Mucosa of descending colon (tissue), 3 donors: Measurements from ENCODE around the gene MTRF1L. TPM values are rescaled to one million over a fixed set of nuclear protein-coding genes. Genes with fewer than 3 reads are reported as not detected.
"Not testable (repeated sequence)": the region's sequence is repeated elsewhere in the genome, so short reads cannot be mapped to it uniquely, and the experiment has no call there.

Experiments used
- ATAC-seq: fragments of 200-7000 bp; cut with Tn5 transposase; one replicate; pipeline ENCODE4 v1.9.1; 2020; ENCODE audit warnings: mild to moderate bottlenecking, moderate library complexity
- DNase-seq, 3 donors: peaks; one replicate each; pipeline ENCODE4 v3.0.0-alpha.2; 2020
- H3K36me3 ChIP-seq: fragments of 200-600 bp; one replicate; pipeline ENCODE4 v1.8.0; 2021; ENCODE audit warnings: low read depth, mild to moderate bottlenecking
- H3K4me1 ChIP-seq: fragments of 200-600 bp; one replicate; pipeline ENCODE4 v1.8.0; 2021; ENCODE audit warnings: low read depth, mild to moderate bottlenecking
- H3K4me3 ChIP-seq: fragments of 200-600 bp; one replicate; pipeline ENCODE4 v1.8.0; 2021; ENCODE audit warnings: mild to moderate bottlenecking
- H3K9me3 ChIP-seq: fragments of 200-600 bp; one replicate; pipeline ENCODE4 v1.8.0; 2021; ENCODE audit warnings: mild to moderate bottlenecking
- intact Hi-C, 2 donors: fragments of 100-400 bp; cut with DNase I in 1 of 2; cut with micrococcal nuclease in 1 of 2; formaldehyde crosslinking; loops; one replicate each; pipeline versions ENCODE4 v1.11.0 to v1.11.1; 2022; cut with DNase I, micrococcal nuclease
- total RNA-seq, 3 donors: library from RNA; stranded (reverse); fragmentation: NEBNext Ultra II Directional in 2 of 3; extraction: Animal tissue kit (Norgen Biotek cat#: 25700) in 2 of 3; gene quantifications; one replicate each; pipeline versions ENCODE4 v1.2.1 to v1.2.4, GENCODE V29; 2021 to 2023
- TF ChIP-seq, protein P1 (sequence below): fragments of 200-600 bp; IDR thresholded peaks from one replicate; pipeline ENCODE4 v1.8.0; 2022; ENCODE audit warnings: antibody characterized with exemption, mild to moderate bottlenecking
- donor health status: DM: no; HTN: no; CAD: no; lungs with moderate emphysema.
- donor health status: DM: no; HTN: no; CAD: no.
- donor health status: DM: no; HTN: yes; CAD: no.

MTRF1L gene
- total RNA-seq, 3 donors from 2014 or later, result 21.8 to 30.7 (median 22.2) TPM

DNA sequence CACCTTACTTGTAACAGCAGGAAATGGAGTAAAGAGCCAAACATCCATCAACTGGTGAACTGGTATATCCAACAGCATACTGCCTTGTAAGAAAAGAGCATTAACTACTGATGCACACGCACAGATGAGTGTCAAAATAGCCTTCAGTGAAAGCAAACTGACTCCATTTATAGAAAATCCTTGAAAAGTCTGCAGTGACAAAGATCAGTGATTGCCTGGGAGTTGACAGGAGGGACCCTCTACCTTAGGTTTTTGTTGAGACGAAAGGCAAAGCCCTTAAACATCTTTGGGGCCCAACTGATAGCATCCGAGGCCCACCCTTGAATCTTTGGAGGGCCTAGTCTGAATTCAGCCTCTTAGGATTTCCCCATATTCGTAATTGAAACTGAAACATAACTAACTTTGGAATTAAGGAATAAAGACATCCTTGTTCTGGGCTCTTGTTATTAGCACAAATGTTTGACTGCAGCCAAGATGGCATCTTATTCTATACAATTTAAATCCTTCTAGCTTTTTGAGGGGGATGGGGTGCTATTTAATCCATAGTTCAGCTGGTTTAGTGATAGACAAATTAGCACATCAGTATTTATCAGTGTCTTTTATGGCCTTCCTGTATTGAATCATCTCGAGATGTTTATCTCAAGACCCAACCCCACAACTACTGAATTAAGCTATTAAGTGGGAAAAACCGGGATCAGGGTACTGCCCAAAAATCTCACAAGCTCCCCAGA lies 32.7 kb downstream of the MTRF1L start:
- intact Hi-C loops, result no loop called here

DNA sequence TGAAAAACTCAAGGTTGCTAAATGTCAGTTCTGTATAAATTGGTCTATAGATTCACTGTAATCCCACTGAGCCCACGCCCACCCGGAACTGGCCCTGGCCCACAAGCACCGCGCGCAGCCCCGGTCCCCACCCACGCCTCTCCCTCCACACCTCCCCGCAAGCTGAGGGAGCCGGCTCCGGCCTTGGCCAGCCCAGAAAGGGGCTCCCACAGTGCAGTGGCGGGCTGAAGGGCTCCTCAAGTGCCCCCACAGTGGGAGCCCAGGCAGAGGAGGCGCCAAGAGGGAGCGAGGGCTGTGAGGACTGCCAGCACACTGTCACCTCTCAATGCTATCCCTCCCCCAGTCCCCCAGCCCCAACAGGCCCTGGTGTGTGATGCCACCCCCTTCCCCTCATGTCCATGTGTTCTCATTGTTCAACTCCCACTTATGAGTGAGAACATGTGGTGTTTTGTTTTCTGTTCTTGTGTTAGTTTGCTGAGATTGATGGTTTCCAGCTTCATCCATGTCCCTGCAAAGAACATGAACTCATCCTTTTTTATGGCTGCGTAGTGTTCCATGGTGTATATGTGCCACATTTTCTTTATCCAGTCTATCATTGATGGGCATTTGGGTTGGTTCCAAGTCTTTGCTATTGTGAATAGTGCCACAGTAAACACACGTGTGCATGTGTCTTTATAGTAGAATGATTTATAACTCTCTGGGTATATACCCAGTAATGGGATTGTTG lies 36.2 kb downstream of the MTRF1L start:
- H3K4me3 ChIP-seq, DNase-seq, H3K36me3 ChIP-seq, H3K4me1 ChIP-seq, intact Hi-C loops, ATAC-seq, H3K9me3 ChIP-seq: not testable (repeated sequence)

More for the DNA sequence above, 32.7 kb downstream of the MTRF1L start:
- H3K36me3 ChIP-seq, result no peaks in the 10 kb centered on the region
- H3K4me3 ChIP-seq, result no peak overlapping the region
- ATAC-seq, result no peak
- H3K9me3 ChIP-seq, result no peaks in the 10 kb centered on the region
- no peaks in the 10 kb centered on the region for H3K4me1 ChIP-seq
- DNase-seq, result no peak
- TF ChIP-seq, protein P1, sequence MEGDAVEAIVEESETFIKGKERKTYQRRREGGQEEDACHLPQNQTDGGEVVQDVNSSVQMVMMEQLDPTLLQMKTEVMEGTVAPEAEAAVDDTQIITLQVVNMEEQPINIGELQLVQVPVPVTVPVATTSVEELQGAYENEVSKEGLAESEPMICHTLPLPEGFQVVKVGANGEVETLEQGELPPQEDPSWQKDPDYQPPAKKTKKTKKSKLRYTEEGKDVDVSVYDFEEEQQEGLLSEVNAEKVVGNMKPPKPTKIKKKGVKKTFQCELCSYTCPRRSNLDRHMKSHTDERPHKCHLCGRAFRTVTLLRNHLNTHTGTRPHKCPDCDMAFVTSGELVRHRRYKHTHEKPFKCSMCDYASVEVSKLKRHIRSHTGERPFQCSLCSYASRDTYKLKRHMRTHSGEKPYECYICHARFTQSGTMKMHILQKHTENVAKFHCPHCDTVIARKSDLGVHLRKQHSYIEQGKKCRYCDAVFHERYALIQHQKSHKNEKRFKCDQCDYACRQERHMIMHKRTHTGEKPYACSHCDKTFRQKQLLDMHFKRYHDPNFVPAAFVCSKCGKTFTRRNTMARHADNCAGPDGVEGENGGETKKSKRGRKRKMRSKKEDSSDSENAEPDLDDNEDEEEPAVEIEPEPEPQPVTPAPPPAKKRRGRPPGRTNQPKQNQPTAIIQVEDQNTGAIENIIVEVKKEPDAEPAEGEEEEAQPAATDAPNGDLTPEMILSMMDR, result no peak

DNA sequence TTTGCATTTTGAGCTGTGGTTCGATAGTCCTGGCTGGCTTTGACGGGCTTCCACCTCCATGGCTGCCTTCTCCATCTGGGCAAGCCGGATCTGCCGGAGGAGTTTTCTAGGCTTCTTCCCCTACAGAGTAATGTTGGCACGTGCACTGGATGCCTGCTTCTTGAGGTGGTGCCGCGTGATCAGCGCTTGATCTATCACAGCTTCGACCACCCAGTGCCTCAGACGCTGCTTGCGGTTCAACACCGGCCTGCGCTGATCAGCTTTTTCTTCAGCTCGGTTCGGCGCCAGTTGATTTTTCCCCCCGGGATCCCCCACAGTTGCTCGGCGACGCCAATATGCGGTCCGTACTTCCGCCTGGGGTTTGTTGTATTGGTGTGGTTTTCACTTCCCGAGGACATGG lies 43.2 kb downstream of the MTRF1L start:
- DNase-seq, result no peak
- intact Hi-C loops, result no loop called here
- Histone ChIP-seq H3K9me3 (no peaks in the 10 kb centered on the region), H3K4me1 (no peaks in the 10 kb centered on the region), H3K36me3 (no peaks in the 10 kb centered on the region), H3K4me3 (no peak overlapping the region)
- TF ChIP-seq, protein P1, result no peak
- no peak for ATAC-seq

DNA sequence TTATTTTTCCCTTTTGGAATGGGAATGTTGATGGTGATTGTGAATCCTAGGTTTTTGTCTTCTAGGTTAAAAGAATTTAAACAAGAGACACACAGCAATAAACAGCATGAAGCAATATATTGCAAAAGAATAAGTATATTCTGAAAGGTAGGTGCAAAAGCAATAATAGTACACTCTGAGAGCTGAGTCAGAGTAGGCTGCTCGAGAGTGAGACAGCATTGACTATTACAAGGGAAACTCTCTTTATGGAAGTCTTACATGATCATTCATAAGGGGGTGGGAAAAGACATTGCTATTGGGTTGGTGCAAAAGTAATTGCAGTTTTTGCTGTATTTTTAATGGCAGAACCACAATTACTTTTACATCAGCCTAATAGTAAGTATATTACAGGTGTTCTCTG lies 44.7 kb downstream of the MTRF1L start:
- intact Hi-C loops, result no loop called here
- DNase-seq, result no peak
- H3K36me3 ChIP-seq, result no peaks in the 10 kb centered on the region

DNA sequence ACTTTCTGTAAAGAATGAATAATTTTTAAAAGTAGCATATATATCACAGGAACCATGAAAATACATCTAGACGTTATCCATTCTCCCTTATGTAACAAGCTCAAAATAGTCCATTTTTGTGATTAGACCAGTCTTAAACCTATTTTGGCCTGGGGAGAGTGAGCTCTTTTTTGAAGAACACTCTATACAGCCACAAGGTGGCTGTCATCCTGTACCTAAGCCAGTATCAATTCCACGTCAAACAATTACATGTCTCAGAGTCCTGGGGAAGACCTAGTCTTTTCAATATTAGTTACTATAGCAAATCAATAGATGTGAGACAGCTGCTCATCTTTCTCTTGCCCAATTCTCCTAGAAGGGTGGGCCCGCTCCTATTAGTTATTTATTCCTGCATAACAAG lies 48.1 kb downstream of the MTRF1L start:
- H3K4me1 ChIP-seq, result no peaks in the 10 kb centered on the region
- TF ChIP-seq, protein P1, result no peak
- intact Hi-C loops, result no loop called here
- ATAC-seq (no peak), DNase-seq (no peak)
- H3K4me3 ChIP-seq, result no peak overlapping the region
- no peaks in the 10 kb centered on the region for H3K9me3 ChIP-seq
- H3K36me3 ChIP-seq, result no peaks in the 10 kb centered on the region

More for the DNA sequence above, 44.7 kb downstream of the MTRF1L start:
- TF ChIP-seq, protein P1, result no peak
- Histone ChIP-seq H3K9me3 (no peaks in the 10 kb centered on the region), H3K4me3 (no peak overlapping the region), H3K4me1 (no peaks in the 10 kb centered on the region)
- ATAC-seq, result no peak

DNA sequence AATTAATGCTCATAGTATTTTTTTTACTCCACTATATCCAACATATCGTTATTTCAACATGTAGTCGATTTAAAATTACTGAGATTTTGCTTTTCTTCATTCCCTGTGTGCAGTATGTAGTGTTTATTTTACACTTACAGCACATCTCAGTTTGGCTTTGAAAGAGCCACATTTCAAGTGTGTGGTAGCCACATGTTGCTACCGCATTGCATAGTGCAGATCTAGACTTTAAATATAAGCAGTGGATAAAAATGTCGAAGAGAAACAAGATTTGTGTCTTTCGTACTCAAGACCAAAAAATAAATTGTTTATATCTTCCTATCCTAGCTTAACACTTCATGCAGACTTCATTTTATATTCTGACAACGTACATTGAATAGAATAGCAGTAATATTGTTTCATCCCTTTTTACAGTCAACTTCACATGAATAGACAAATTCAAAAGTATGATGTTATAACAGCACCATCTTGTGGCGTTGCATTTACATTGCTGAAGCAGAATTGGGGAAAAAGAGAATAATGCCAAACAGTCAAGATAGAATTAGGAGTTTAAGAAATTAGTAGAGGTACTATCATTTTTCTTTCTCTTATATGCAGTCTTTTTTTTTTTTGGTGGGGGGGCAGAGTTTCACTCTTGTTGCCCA lies 49.5 kb downstream of the MTRF1L start:
- no peak overlapping the region for H3K4me3 ChIP-seq
- no peaks in the 10 kb centered on the region for H3K36me3 ChIP-seq
- no peaks in the 10 kb centered on the region for H3K4me1 ChIP-seq
- H3K9me3 ChIP-seq, result no peaks in the 10 kb centered on the region
- TF ChIP-seq, protein P1, result no peak
- ATAC-seq (no peak), DNase-seq (peak in 1 of 3 donors; percentile 10)
- intact Hi-C loops, result no loop called here
